ENCODE measurements around the gene IL1RAP. TPM values are rescaled to one million over a fixed set of nuclear protein-coding genes. Genes with fewer than 3 reads are reported as not detected.

IL1RAP gene
- total and polyA plus RNA-seq, 2 donors (not counting 3 experiments of a cell fraction or from before 2014, with no cell fraction given) = 4.3 to 9.2 TPM

DNA sequence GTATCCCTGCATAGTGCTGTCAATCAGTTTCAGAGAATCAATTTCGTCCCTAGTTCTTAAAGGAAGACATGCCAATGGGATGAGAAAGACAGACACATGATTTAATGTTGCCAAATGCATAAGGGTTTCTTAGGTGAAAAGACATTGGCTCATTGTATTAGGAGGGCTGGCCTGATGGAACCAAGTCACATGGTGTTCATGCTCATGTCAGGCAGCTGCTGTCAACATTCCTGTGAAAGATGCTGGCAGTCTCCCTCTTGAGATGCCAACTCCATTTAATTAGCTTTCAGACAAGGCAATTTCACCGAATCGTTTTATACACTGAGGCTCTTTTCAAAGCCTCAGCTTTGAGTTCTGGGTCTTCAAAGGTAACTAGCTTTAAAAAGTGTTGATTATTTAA, 16.1 kb upstream of the IL1RAP start:
- Histone ChIP-seq H3K27ac (ENCODE audit: insufficient read depth, low read depth, low read length) (no peak overlapping the region), H3K79me2 (ENCODE audit: control insufficient read depth, insufficient read depth, low read length) (no peaks in the 10 kb centered on the region), H3K4me3 (replicated peaks in 1 of 3; ENCODE audit: insufficient read depth in 1 of 3, low read depth in 1 of 3, low read length in 3 of 3) (no peak overlapping the region), H3K27me3 (ENCODE audit: control insufficient read depth in 2 of 2, insufficient read depth in 2 of 2, low read length in 2 of 2) (peaks cover 17 to 41% of the 10 kb centered on the region in 2 experiments), H3K4me1 (ENCODE audit: control insufficient read depth, extremely low read depth, insufficient read depth, low read length) (no peaks in the 10 kb centered on the region), H3K9ac (replicated peaks; ENCODE audit: extremely low read depth, insufficient read depth, low read length) (no peak overlapping the region), H3K9me1 (replicated peaks; ENCODE audit: control insufficient read depth, extremely low read depth, insufficient read depth, low read length) (no peaks in the 10 kb centered on the region), H3K36me3 (ENCODE audit: control insufficient read depth in 2 of 2, extremely low read depth in 1 of 2, insufficient read depth in 2 of 2, low read length in 2 of 2) (no peaks in the 10 kb centered on the region), H3K4me2 (ENCODE audit: insufficient read depth, low read length) (no peak overlapping the region), H4K20me1 (replicated peaks; ENCODE audit: control insufficient read depth, extremely low read depth, insufficient read depth, low read length) (no peaks in the 10 kb centered on the region), H2AFZ (ENCODE audit: low read depth, low read length) (no peak overlapping the region), H3K9me3 (replicated peaks; ENCODE audit: control insufficient read depth, insufficient read depth, low read length) (no peaks in the 10 kb centered on the region)
- TF ChIP-seq EZH2 (IDR thresholded peaks at IDR 0.05; ENCODE audit: borderline replicate concordance, low read depth, low read length, severe bottlenecking) (no peak), POLR2A (IDR thresholded peaks at IDR 0.05; ENCODE audit: low read depth, low read length) (no peak), MAX (IDR thresholded peaks at IDR 0.05; ENCODE audit: insufficient read depth, insufficient read length) (no peak), POLR2AphosphoS5 (IDR thresholded peaks at IDR 0.05; ENCODE audit: insufficient read depth, low read depth, low read length) (no peak), FOS (IDR thresholded peaks at IDR 0.05; ENCODE audit: borderline replicate concordance, insufficient read depth, low read length) (no peak), MYC (IDR thresholded peaks at IDR 0.05; ENCODE audit: low read depth, low read length) (no peak), CTCF (IDR thresholded peaks at IDR 0.05; ENCODE audit: extremely low read depth in 1 of 2, insufficient read depth in 1 of 2, low read depth in 1 of 2, low read length in 2 of 2) (no peak), GATA2 (IDR thresholded peaks at IDR 0.05; ENCODE audit: insufficient read depth, insufficient read length, low read depth, low read length) (no peak), JUN (IDR thresholded peaks at IDR 0.05; ENCODE audit: borderline replicate concordance, insufficient read depth, insufficient read length, low read depth) (no peak)
- BruUV-seq (replicated peaks) = no TSS peak
- intact Hi-C loops (cut with micrococcal nuclease) = no loop called here
- POLR2A ChIA-PET = no interaction called here
- dilution Hi-C loops (cut with MboI; ENCODE audit: extremely low pct_ligation_motif_present, low sequenced_read_pairs) = no loop called here
- DNase-seq (ENCODE audit: low read depth, low spot score) (no peak), FAIRE-seq (no peak)
- CTCF ChIA-PET = interaction anchor here (0.8 to 1.5 kb wide), 4 partner anchors 9 to 199 kb away, joined by 3 to 7 read pairs (median 4); partner anchors contain the start of gene IL1RAP

Measured in endothelial cell of umbilical vein (primary cell).